WERI-Rb-1 (cell line): ENCODE results near the gene D2HGDH.

Experiments
- DNase-seq: peaks from one replicate; pipeline ENCODE4 v3.0.0-alpha.2; 2020
- H3K27ac ChIP-seq: fragments of 250-450 bp; sonication (Bioruptor Pico); 2 replicates; pipeline ENCODE4 v1.5.1; 2020; ENCODE audit warnings: mild to moderate bottlenecking, moderate library complexity
- H3K27me3 ChIP-seq: fragments of 250-450 bp; sonication (Bioruptor Pico); 2 replicates; pipeline ENCODE4 v1.5.1; 2021; ENCODE audit warnings: mild to moderate bottlenecking, low read depth, moderate library complexity; ENCODE audit not compliant: insufficient read depth, severe bottlenecking
- H3K36me3 ChIP-seq: fragments of 250-450 bp; sonication (Bioruptor Pico); 2 replicates; pipeline ENCODE4 v1.5.1; 2020; ENCODE audit warnings: mild to moderate bottlenecking, moderate library complexity
- H3K4me3 ChIP-seq: 2 replicates; pipeline ENCODE4 v1.5.1; 2011; ENCODE audit warnings: low read depth, mild to moderate bottlenecking, control low read depth, low read length
- H3K9me3 ChIP-seq: fragments of 250-450 bp; sonication (Bioruptor Pico); 2 replicates; pipeline ENCODE4 v1.5.1; 2021; ENCODE audit warnings: mild to moderate bottlenecking, moderate library complexity; ENCODE audit not compliant: severe bottlenecking
- CTCF ChIP-seq: IDR thresholded peaks from 2 replicates; pipeline ENCODE4 v1.5.1; 2011; ENCODE audit warnings: low read depth, mild to moderate bottlenecking, control low read depth, inconsistent platforms, low read length

Gene D2HGDH

GRCh38 chr2:241733391-241734207 is 831 bp upstream of the D2HGDH start:
- no peaks in the 10 kb centered on the region for H3K36me3 ChIP-seq
- DNase-seq = no peak
- peak overlapping the region; percentile 28 for H3K27ac ChIP-seq
- peak overlapping the region; percentile 36 for H3K4me3 ChIP-seq
- no peak for TF ChIP-seq CTCF
- H3K9me3 ChIP-seq = no peaks in the 10 kb centered on the region
- no peaks in the 10 kb centered on the region for H3K27me3 ChIP-seq

- peak overlapping the region; percentile 28 for H3K27ac ChIP-seq
- H3K27me3 ChIP-seq = no peaks in the 10 kb centered on the region
- H3K36me3 ChIP-seq = no peaks in the 10 kb centered on the region
- H3K4me3 ChIP-seq = peak overlapping the region; percentile 36
- TF ChIP-seq CTCF = no peak; the same call in 1 of the 2 replicates
- H3K9me3 ChIP-seq = no peaks in the 10 kb centered on the region
- DNase-seq = no peak
Measured at GRCh38 chr2:241734208-241734466, 293 bp upstream of the D2HGDH start.

GRCh38 chr2:241736111-241736510 is 1.7 kb downstream of the D2HGDH start:
- no peaks in the 10 kb centered on the region for H3K9me3 ChIP-seq
- no peak for TF ChIP-seq CTCF
- no peak overlapping the region for H3K27ac ChIP-seq
- no peak overlapping the region for H3K4me3 ChIP-seq
- no peaks in the 10 kb centered on the region for H3K36me3 ChIP-seq
- no peaks in the 10 kb centered on the region for H3K27me3 ChIP-seq
- DNase-seq = no peak

- H3K9me3 ChIP-seq = no peaks in the 10 kb centered on the region
- DNase-seq = no peak
- TF ChIP-seq CTCF = no peak
- H3K27ac ChIP-seq = no peak overlapping the region
- no peaks in the 10 kb centered on the region for H3K27me3 ChIP-seq
- no peak overlapping the region for H3K4me3 ChIP-seq
- H3K36me3 ChIP-seq = no peaks in the 10 kb centered on the region
Measured at GRCh38 chr2:241738040-241738686, 3.7 kb downstream of the D2HGDH start.

GRCh38 chr2:241739177-241739576 is 4.7 kb downstream of the D2HGDH start:
- Histone ChIP-seq H3K27ac (no peak overlapping the region), H3K27me3 (no peaks in the 10 kb centered on the region)
- no peak for DNase-seq

More at GRCh38 chr2:241739177-241739576, 4.7 kb downstream of the D2HGDH start:
- peaks cover 4% of the 10 kb centered on the region for H3K36me3 ChIP-seq
- H3K9me3 ChIP-seq = no peaks in the 10 kb centered on the region
- TF ChIP-seq CTCF = no peak
- no peak overlapping the region for H3K4me3 ChIP-seq
